Immature natural killer cell (primary cell): ENCODE measurements around the gene TAF11L7. TPM values are rescaled to one million over a fixed set of nuclear protein-coding genes. Genes with fewer than 3 reads are reported as not detected.

Experiments
- polyA plus RNA-seq, 3 donors: library from polyadenylated mRNA; unstranded; fragments of 300-500 nt; fragmentation: Illumina TruSeq; gene quantifications; one replicate each; pipeline ENCODE4 v1.2.3, GENCODE V29; 2021

The TAF11L7 gene
- polyA plus RNA-seq, 3 donors from 2014 or later = not detected

Other genes with a start within 250 kb of the TAF11L7 start
- gene TAF11L2, start 87.5 kb downstream of the TAF11L7 start, polyA plus RNA-seq = not detected
- not detected for gene TAF11L3, start 67.4 kb downstream of the TAF11L7 start, polyA plus RNA-seq
- gene TAF11L4, start 64.0 kb downstream of the TAF11L7 start, polyA plus RNA-seq = not detected
- not detected for gene TAF11L5, start 60.5 kb downstream of the TAF11L7 start, polyA plus RNA-seq
- not detected for gene TAF11L6, start 57.1 kb downstream of the TAF11L7 start, polyA plus RNA-seq
- gene TAF11L8, start 5.2 kb upstream of the TAF11L7 start, polyA plus RNA-seq = not detected
- gene TAF11L9, start 8.6 kb upstream of the TAF11L7 start, polyA plus RNA-seq = not detected
- not detected for gene TAF11L10, start 12.1 kb upstream of the TAF11L7 start, polyA plus RNA-seq
- not detected for gene TAF11L11, start 18.4 kb upstream of the TAF11L7 start, polyA plus RNA-seq
- gene TAF11L12, start 24.6 kb upstream of the TAF11L7 start, polyA plus RNA-seq = not detected
- gene TAF11L13, start 46.3 kb upstream of the TAF11L7 start, polyA plus RNA-seq = not detected
- not detected for gene TAF11L14, start 48.7 kb upstream of the TAF11L7 start, polyA plus RNA-seq